Neutrophil (primary cell): ENCODE measurements around the gene WDR90.

Experiments used
- H3K27ac ChIP-seq: fragments of 200-600 bp; sonication (generic); 2 replicates; pipeline ENCODE4 v1.5.1; 2016; ENCODE audit warnings: mild to moderate bottlenecking, moderate library complexity
- H3K27me3 ChIP-seq: fragments of 200-600 bp; sonication (generic); 2 replicates; pipeline ENCODE4 v1.6.0; 2016; ENCODE audit warnings: mild to moderate bottlenecking
- H3K36me3 ChIP-seq: fragments of 200-600 bp; sonication (generic); 2 replicates; pipeline ENCODE4 v1.5.1; 2017
- H3K4me1 ChIP-seq, 2 experiments: fragments of 200-600 bp in 1 of 2; sonication (generic) in 1 of 2; 1 replicate in 1 of 2; 2 replicates in 1 of 2; pipeline versions ENCODE4 v1.5.1 to v1.6.1; 2013 to 2016; ENCODE audit warnings: low read depth in 1 of 2, low read length in 1 of 2, mild to moderate bottlenecking in 1 of 2, moderate library complexity in 1 of 2; ENCODE audit not compliant: control insufficient read depth in 1 of 2, insufficient read depth in 1 of 2
- H3K4me3 ChIP-seq, 2 experiments: fragments of 200-600 bp in 1 of 2; sonication (generic) in 1 of 2; 1 replicate in 1 of 2; 2 replicates in 1 of 2; pipeline ENCODE4 v1.5.1; 2013 to 2016; ENCODE audit warnings: low read depth in 1 of 2, low read length in 1 of 2, mild to moderate bottlenecking in 1 of 2, moderate library complexity in 1 of 2
- H3K9me3 ChIP-seq: fragments of 200-600 bp; sonication (generic); 2 replicates; pipeline ENCODE4 v1.5.1; 2016
- CTCF ChIP-seq: fragments of 200-600 bp; sonication (generic); IDR thresholded peaks from 2 replicates; pipeline ENCODE4 v1.5.1; 2016; ENCODE audit warnings: antibody characterized with exemption

WDR90 gene

DNA sequence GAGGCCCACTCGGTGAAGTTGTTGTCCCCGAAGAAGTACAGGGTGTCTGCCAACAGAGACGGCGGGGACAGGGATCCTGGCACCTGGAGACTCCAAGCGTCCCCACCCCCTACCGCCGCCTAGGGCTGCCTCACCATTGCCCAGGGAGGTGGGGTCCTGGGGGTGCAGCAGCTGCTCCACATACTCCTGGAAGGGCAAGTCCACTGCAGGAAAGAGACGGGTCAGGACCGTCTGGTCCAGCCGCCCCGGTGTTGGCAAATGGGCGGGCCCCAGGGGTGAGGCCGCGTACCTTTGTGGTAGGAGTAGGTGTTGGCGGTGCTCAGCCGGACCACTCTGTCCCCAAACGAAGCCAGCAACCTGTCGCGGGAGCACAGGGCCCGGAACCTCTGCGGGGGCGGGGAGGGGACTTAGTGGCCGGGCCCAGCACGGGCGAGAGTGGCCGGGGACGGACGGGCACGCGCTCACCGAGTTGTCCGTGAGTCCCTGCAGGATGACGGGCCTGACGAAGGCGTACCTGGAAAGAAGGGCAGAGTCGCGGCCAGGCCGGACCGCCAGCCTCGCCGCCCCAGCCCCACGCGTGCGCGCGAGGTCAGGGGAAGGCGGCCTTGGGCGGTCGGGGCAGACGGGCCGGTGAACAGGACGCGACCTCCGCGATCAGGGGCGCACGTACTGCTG is 34.4 kb downstream of the WDR90 start:
- peaks cover 33 to 53% of the 10 kb centered on the region in 2 experiments for H3K4me1 ChIP-seq
- peak overlapping the region; percentile 81 to 82 for H3K4me3 ChIP-seq
- H3K36me3 ChIP-seq = peaks cover 20% of the 10 kb centered on the region
- no peak for TF ChIP-seq CTCF
- H3K9me3 ChIP-seq = no peaks in the 10 kb centered on the region
- H3K27ac ChIP-seq = peak overlapping the region; percentile 88
- no peaks in the 10 kb centered on the region for H3K27me3 ChIP-seq

- H3K4me1 ChIP-seq = peaks cover 35 to 50% of the 10 kb centered on the region in 2 experiments
- H3K27ac ChIP-seq = peak within 1 kb of the TSS; percentile 88
- H3K9me3 ChIP-seq = no peaks in the 10 kb centered on the region
- peaks cover 20% of the 10 kb centered on the region for H3K36me3 ChIP-seq
- H3K27me3 ChIP-seq = no peaks in the 10 kb centered on the region
- no peak for TF ChIP-seq CTCF
- H3K4me3 ChIP-seq = peak within 1 kb of the TSS; percentile 81 to 82
Observed at GRCh38 chr16:684071-684794, 35.1 kb downstream of the WDR90 start, which contains the start of gene JMJD8. Gene JMJD8, minus strand, starts transcription at chr16:684334. Its CDS starts 15 bp downstream, at chr16:684319.

DNA sequence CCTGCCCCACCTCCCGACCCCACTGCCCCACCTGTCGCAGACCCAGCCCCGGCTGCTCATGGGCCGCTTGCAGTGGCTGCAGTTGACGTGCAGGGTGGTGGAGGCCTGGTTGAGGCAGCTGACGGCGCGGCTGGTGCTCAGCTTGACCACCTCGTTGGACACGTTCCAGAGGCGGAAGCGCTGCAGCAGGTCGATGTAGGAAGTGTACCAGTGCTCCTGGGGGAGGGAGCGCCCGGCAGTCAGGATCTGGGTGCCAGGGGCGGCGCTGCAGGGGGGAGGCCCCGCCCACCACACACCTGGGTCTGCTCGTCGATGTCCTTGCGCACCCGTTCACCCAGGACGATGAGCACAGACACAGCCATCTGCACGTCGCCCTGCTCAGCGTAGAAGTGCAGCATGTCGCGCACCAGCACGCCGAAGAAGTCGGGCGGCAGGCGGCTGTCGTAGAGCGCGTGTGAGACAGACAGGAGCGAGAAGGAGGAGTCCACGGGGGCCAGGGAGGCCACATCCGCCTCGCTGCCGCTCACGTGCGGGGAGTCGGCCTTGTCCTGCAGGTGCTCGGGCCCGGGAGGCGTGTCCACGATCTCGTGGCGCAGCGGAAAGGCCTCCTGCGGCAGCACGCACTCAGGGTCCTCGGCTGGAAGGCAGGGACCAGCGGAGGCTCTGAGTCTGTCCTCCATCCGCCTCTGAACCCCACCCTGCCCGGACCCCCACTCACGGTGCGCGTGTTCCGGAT is 36.0 kb downstream of the WDR90 start:
- Histone ChIP-seq H3K27me3 (no peaks in the 10 kb centered on the region), H3K4me1 (peaks cover 43 to 49% of the 10 kb centered on the region in 2 experiments)

GRCh38 chr16:685967-686366 is 36.8 kb downstream of the WDR90 start:
- Histone ChIP-seq H3K4me3 (no peak overlapping the region), H3K27me3 (peaks cover 4% of the 10 kb centered on the region), H3K4me1 (peaks cover 37 to 50% of the 10 kb centered on the region in 2 experiments), H3K9me3 (no peaks in the 10 kb centered on the region), H3K36me3 (peaks cover 20% of the 10 kb centered on the region), H3K27ac (no peak overlapping the region)
- no peak for TF ChIP-seq CTCF

More for the DNA sequence above, 36.0 kb downstream of the WDR90 start:
- peak overlapping the region in 1 of 2 experiments; percentile 82 for H3K4me3 ChIP-seq
- peaks cover 20% of the 10 kb centered on the region for H3K36me3 ChIP-seq
- no peaks in the 10 kb centered on the region for H3K9me3 ChIP-seq
- peak overlapping the region; percentile 88 for H3K27ac ChIP-seq
- no peak for TF ChIP-seq CTCF

- Histone ChIP-seq H3K27ac (no peak overlapping the region), H3K4me3 (no peak overlapping the region), H3K36me3 (peaks cover 19% of the 10 kb centered on the region), H3K27me3 (peaks cover 11% of the 10 kb centered on the region), H3K4me1 (peaks cover 30 to 43% of the 10 kb centered on the region in 2 experiments), H3K9me3 (no peaks in the 10 kb centered on the region)
- no peak for TF ChIP-seq CTCF
Observed at GRCh38 chr16:686459-687260, 37.5 kb downstream of the WDR90 start.
